AG04450 (cell line): Measurements from ENCODE around the gene ICOS. TPM values are rescaled to one million over a fixed set of nuclear protein-coding genes. Genes with fewer than 3 reads are reported as not detected.

Source experiments
- CTCF ChIA-PET: fragments of 300-600, 350-600 bp; formaldehyde crosslinking; extraction: SDS; loops from one replicate; lab custom pipeline; 2022; ENCODE audit warnings: antibody characterized with exemption, inconsistent platforms; lab: Charles Lee
- POLR2A ChIA-PET: fragments of 350-600 bp; formaldehyde crosslinking; extraction: SDS; loops from one replicate; lab custom pipeline; 2021; ENCODE audit warnings: antibody characterized with exemption, inconsistent platforms; lab: Yijun Ruan, JAX
- DNase-seq: peaks from one replicate; pipeline ENCODE4 v3.0.0-alpha.2; 2011; ENCODE audit warnings: low read depth, low spot score
- H3K27ac ChIP-seq: one replicate; pipeline ENCODE4 v1.5.1; 2012; ENCODE audit warnings: low read depth, low read length, control low read depth
- H3K27me3 ChIP-seq: one replicate; pipeline ENCODE4 v1.6.0; 2012; ENCODE audit warnings: low read length; ENCODE audit not compliant: control insufficient read depth, insufficient read depth
- H3K4me3 ChIP-seq: 2 replicates; pipeline ENCODE4 v1.5.1; 2011; ENCODE audit warnings: mild to moderate bottlenecking, low read depth, low read length, control low read depth
- H3K9me3 ChIP-seq: 2 replicates; pipeline ENCODE4 v1.5.1; 2012; ENCODE audit warnings: low read length; ENCODE audit not compliant: control insufficient read depth, insufficient read depth
- polyA minus RNA-seq: library from RNA; depleted of rRNA, polyadenylated mRNA; stranded (reverse); fragments of >200 nt; gene quantifications from 2 replicates; pipeline ENCODE4 v1.2.3, GENCODE V29; 2011; rRNA and poly(A)+ RNA removed
- polyA plus RNA-seq: library from polyadenylated mRNA; depleted of rRNA; stranded (reverse); fragments of >200 nt; gene quantifications from 2 replicates; pipeline ENCODE4 v1.2.3, GENCODE V29; 2011; rRNA removed
- TF ChIP-seq, protein P1 (sequence below): IDR thresholded peaks from 2 replicates; pipeline ENCODE4 v1.5.1; 2011; ENCODE audit warnings: low read depth, low read length, control low read depth, inconsistent platforms

The ICOS gene, protein sequence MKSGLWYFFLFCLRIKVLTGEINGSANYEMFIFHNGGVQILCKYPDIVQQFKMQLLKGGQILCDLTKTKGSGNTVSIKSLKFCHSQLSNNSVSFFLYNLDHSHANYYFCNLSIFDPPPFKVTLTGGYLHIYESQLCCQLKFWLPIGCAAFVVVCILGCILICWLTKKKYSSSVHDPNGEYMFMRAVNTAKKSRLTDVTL
- polyA plus RNA-seq, result not detected in 2 replicates
- polyA minus RNA-seq, result not detected in 2 replicates

GRCh38 chr2:203936535-203936934 lies at the start of gene ICOS:
TSS of gene ICOS (plus strand) at chr2:203936763. CDS start at chr2:203936815, 52 bp downstream.
- no peak for DNase-seq
- Histone ChIP-seq H3K27me3 (peaks cover 3% of the 10 kb centered on the region), H3K27ac (no peak within 1 kb of the TSS), H3K4me3 (no peak within 1 kb of the TSS), H3K9me3 (no peaks in the 10 kb centered on the region)
- POLR2A ChIA-PET, result no interaction called here
- CTCF ChIA-PET, result no interaction called here
- TF ChIP-seq, protein P1, sequence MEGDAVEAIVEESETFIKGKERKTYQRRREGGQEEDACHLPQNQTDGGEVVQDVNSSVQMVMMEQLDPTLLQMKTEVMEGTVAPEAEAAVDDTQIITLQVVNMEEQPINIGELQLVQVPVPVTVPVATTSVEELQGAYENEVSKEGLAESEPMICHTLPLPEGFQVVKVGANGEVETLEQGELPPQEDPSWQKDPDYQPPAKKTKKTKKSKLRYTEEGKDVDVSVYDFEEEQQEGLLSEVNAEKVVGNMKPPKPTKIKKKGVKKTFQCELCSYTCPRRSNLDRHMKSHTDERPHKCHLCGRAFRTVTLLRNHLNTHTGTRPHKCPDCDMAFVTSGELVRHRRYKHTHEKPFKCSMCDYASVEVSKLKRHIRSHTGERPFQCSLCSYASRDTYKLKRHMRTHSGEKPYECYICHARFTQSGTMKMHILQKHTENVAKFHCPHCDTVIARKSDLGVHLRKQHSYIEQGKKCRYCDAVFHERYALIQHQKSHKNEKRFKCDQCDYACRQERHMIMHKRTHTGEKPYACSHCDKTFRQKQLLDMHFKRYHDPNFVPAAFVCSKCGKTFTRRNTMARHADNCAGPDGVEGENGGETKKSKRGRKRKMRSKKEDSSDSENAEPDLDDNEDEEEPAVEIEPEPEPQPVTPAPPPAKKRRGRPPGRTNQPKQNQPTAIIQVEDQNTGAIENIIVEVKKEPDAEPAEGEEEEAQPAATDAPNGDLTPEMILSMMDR, result no peak

GRCh38 chr2:203887677-203888076 lies 48.9 kb upstream of the ICOS start:
- CTCF ChIA-PET, result interaction anchor here (1.2 kb wide), 1 partner anchor 15 kb away, joined by 3 read pairs; no protein-coding TSS in a partner anchor
- Histone ChIP-seq H3K4me3 (no peak overlapping the region), H3K27me3 (no peaks in the 10 kb centered on the region), H3K9me3 (no peaks in the 10 kb centered on the region), H3K27ac (no peak overlapping the region)
- POLR2A ChIA-PET, result interaction anchor here (0.7 kb wide), 1 partner anchor 85 kb away, joined by 3 read pairs; no protein-coding TSS in a partner anchor
- DNase-seq, result no peak
- TF ChIP-seq, protein P1, result no peak

DNA sequence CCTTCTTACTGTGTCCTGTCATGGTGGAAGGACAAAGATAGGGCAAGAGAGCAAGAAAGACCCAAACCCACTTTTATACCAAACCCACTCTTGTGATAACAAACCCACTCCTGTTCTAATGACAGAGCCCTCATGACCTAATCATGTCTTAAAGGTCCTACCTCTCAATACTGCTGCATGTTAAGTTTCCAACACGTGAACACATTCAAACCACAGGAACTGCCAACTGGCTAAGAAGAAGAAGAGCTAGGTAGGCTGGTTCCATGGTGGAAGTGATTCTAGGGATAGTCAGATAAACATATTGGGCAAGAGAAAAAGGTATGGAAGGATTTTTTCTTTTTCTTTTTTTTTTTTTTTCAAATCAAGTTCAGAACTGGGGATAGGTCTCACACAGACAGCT lies 47.0 kb upstream of the ICOS start:
- no peak for DNase-seq
- POLR2A ChIA-PET, result no interaction called here
- Histone ChIP-seq H3K27ac (no peak overlapping the region), H3K9me3 (no peaks in the 10 kb centered on the region), H3K27me3 (peaks cover 5% of the 10 kb centered on the region), H3K4me3 (no peak overlapping the region)
- CTCF ChIA-PET, result interaction anchor here (0.6 kb wide), 1 partner anchor 556 kb away, joined by 4 read pairs; no protein-coding TSS in a partner anchor
- TF ChIP-seq, protein P1, result no peak

GRCh38 chr2:203889944-203890343 lies 46.6 kb upstream of the ICOS start:
- ChIA-PET CTCF (interaction anchor here (0.6 kb wide), 1 partner anchor 556 kb away, joined by 4 read pairs; no protein-coding TSS in a partner anchor), POLR2A (no interaction called here)
- Histone ChIP-seq H3K4me3 (no peak overlapping the region), H3K27me3 (peaks cover 5% of the 10 kb centered on the region), H3K9me3 (no peaks in the 10 kb centered on the region), H3K27ac (no peak overlapping the region)
- TF ChIP-seq, protein P1, result no peak
- DNase-seq, result no peak

- POLR2A ChIA-PET, result no interaction called here
These were observed 45.8 kb upstream of the ICOS start for GRCh38 chr2:203890733-203891132.

More at GRCh38 chr2:203890733-203891132, 45.8 kb upstream of the ICOS start:
- Histone ChIP-seq H3K27ac (no peak overlapping the region), H3K27me3 (peaks cover 5% of the 10 kb centered on the region), H3K9me3 (no peaks in the 10 kb centered on the region), H3K4me3 (no peak overlapping the region)
- DNase-seq, result no peak
- CTCF ChIA-PET, result no interaction called here
- TF ChIP-seq, protein P1, result no peak
